ENCODE measurements around the gene TNRC6C.
"Not testable (repeated sequence)": the region's sequence is repeated elsewhere in the genome, so short reads cannot be mapped to it uniquely, and the experiment has no call there.

TNRC6C gene

GRCh38 chr17:78043031-78043430 lies 84.5 kb downstream of the TNRC6C start:
- no peak for DNase-seq (ENCODE audit: low spot score)

- DNase-seq (ENCODE audit: low spot score): no peak
These were observed 85.9 kb downstream of the TNRC6C start for GRCh38 chr17:78044280-78044835.

- no peak for DNase-seq (ENCODE audit: low spot score)
These were observed 86.8 kb downstream of the TNRC6C start for GRCh38 chr17:78045316-78045715.

GRCh38 chr17:78046923-78047322 lies 88.4 kb downstream of the TNRC6C start:
- DNase-seq (ENCODE audit: low spot score): no peak

DNA sequence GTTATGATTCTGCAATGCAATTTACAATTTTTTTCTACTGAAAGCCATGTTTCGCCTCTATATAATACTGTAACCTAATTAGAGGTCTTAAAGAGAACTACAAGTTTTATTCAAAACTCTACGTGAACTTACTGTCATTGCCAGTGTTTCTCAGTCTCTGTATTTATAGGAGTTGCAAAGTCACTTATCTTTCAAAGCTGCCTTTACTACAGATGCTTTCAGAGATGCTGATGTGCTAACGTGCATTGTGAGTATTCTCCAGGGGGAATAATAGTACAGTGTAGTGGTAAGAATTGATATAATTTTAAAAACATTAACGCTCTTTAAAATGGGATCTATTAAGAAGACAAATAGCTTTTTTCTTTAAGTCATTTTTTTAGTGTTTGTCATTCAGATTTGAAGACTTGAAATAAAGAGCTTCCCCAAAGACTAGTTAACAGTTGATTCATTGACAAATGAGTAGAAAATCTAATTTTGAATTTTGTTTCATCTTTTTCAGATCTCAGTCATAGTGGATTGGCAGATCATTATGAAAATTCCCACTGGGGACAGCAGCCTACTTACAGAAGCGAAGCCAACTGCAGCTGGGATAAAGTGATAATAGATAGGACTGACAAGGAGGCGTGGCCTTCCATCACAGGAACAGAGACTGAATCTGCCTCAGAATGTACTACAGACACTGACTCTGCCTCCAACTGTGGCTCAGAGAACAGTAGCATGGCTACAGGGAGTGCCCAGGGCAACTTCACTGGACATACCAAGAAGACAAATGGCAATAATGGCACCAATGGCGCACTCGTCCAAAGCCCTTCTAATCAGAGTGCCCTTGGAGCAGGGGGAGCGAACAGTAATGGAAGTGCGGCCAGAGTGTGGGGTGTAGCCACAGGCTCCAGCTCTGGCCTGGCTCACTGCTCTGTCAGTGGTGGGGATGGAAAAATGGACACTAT lies 90.1 kb downstream of the TNRC6C start:
- DNase-seq (ENCODE audit: low spot score): no peak

- DNase-seq (ENCODE audit: low spot score): no peak
These were observed 91.1 kb downstream of the TNRC6C start for GRCh38 chr17:78049609-78050008.

- DNase-seq (ENCODE audit: low spot score): no peak
These were observed 92.9 kb downstream of the TNRC6C start for GRCh38 chr17:78051186-78051972.

GRCh38 chr17:78053777-78054468 lies 95.4 kb downstream of the TNRC6C start:
- no peak for DNase-seq (ENCODE audit: low spot score)

DNA sequence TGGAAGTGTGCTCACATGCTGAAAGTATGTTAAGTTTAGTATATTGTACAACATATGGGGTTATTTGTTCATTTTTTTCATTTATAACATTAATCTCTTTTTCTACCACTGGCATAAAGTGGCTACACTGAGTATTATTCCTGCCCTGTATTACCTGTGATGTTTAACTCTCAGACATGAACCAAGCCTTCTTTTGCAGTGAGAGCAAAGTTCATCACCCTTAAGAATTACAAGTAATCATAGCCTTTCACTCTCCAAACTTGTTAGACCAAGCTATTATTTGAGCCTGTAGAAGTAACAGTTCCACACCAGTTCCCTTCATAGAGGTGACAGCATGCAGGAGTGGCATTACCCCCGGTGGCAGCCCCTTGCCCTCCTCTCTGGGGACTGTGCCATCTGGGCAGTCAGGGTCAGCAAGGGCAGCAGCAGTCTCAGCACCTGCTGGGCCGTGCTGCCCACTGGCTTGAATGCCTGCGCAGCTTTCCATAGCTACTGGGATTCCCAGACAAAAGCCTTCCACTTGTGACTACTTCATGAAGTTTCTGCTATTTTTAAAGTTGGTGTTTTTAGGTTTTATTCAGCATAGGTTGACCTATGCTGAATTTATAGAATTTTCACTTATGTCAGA lies 98.7 kb downstream of the TNRC6C start:
- no peak for DNase-seq (ENCODE audit: low spot score)

DNA sequence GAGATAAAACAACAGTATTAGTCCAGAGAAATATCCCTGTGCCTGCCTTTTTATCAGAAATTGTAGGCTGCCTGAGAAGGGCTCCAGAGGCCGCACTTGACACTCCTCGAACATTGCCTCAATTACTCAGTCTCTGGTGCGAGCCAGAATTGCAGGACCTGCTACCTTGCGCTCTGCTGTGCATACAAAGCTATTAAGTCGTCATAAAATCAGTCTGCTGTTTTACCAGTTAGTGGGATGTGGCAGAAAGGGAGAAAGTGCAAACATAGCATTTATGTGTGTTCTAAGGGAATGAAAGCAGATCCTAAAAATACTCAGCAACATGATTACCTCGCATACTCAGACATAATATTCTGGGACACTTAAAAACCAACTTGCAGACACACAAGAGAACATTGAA lies 99.5 kb downstream of the TNRC6C start:
- no peak for DNase-seq (ENCODE audit: low spot score)

- no peak for DNase-seq (ENCODE audit: low spot score)
These were observed 100.1 kb downstream of the TNRC6C start for GRCh38 chr17:78058581-78058980.

DNA sequence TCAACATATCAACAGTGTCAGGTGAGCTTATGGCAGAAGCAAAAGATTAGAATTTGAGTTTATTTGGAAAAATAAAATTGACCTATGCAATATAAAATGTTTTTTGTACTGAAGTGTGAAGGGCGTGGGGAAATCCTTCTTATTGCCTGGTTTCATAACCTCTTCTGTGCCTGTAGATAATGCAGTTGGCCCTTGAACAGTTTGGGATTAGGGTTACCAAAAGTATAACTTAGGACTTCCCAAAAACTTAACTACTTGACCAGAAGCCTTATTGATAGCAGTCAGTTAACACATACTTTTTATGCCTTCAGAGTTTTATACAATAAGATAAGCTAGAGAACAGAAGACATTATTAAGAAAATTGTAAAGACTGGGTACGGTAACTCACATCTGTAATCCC lies 104.1 kb downstream of the TNRC6C start:
- DNase-seq (ENCODE audit: low spot score): no peak

DNA sequence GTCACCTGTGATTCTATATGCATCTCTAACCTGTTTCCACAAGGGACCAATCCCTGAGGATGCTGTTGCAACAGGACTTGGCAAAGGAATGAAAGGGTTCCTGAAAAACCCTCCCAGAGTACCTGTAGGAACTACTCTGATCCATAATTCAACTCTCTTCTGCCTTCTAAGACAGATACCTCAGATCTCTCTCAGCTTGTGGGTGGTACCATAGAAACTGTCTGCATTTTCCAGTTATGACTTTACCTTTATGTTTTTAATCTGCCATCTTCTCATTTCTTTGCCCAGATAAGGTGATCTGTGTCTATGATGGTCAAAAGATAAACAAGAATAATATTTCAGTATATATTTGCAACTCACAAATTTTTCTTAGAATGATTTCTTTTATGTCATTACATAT lies 105.0 kb downstream of the TNRC6C start:
- peak; percentile 40 for DNase-seq (ENCODE audit: low spot score)

- no peak for DNase-seq (ENCODE audit: low spot score)
These were observed 106.2 kb downstream of the TNRC6C start for GRCh38 chr17:78064708-78065107.

- DNase-seq (ENCODE audit: low spot score): not testable (repeated sequence)
These were observed 108.5 kb downstream of the TNRC6C start for GRCh38 chr17:78066976-78067375.

DNA sequence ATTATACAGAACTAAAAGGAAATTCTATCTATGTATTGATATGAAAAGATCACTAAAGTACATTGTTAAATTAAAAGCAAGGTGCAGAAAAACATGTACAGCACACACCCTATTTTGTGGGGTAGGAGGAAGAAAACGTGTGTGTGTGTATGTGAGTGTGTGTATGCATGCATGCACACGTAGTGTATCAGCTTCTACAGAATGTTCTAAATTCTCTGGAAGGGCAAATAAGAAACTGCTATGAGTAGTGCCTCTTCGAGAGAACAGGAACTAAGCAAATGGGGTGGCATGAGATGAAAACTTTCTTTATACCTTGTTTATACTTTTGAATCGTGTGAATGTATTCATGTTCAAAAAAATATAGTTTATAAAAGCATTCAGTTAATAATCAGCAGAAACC lies 111.2 kb downstream of the TNRC6C start:
- no peak for DNase-seq (ENCODE audit: low spot score)

- DNase-seq (ENCODE audit: low spot score): no peak
These were observed 114.5 kb downstream of the TNRC6C start for GRCh38 chr17:78072961-78073360.

DNA sequence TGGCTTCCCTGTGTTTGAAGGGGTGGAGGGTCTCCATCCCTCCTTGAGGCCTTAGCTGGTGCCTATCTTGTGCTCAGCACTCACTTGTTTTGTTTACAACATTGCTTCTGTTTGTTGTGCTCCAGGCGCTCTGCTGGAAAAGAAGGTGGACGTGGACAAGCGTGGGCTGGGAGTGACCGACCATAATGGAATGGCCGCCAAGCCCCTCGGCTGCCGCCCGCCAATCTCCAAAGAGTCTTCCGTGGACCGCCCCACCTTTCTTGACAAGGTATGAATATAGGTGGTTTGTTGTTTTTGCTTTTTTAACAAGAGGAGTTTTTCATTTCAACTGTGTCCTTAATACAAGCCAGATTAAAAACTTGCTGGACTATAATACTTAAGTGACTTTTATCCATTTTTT lies 116.5 kb downstream of the TNRC6C start:
- no peak for DNase-seq (ENCODE audit: low spot score)

GRCh38 chr17:78075545-78075944 lies 117.0 kb downstream of the TNRC6C start:
- DNase-seq (ENCODE audit: low spot score): no peak

DNA sequence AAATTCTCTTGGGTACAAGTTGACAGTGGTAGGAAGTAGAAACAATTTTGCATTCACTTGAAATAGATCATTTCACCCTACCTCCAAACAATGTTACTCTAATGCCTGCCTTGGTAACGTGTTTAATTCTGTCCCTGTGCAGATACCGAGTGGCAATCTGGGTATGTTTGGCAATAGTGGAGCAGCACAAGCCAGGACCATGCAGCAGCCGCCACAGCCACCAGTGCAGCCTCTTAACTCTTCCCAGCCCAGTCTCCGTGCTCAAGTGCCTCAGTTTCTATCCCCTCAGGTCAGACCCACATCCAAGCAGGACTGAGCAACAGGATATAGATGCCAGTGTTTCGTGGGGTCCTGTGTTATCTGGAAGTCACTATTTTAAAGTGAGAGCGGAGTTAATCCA lies 120.8 kb downstream of the TNRC6C start:
- no peak for DNase-seq (ENCODE audit: low spot score)

DNA sequence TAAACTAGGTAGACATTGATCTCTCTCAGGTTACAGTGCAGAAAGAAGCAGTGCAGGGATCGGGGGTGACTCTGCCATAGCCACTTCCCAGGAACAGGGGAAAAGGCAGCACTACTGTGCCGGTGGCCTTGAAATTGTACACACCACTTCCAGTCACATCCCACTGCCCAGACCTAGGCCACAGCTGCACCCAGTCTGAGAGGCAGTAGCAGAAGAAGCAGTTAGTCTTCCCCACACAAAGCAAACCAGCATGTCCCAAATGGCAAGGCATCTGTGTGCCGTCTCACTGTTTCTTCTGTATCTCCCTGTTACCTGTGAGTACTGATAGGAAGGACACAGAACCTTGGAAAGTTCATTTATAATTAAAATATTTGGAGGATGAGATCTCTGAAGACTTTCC lies 123.0 kb downstream of the TNRC6C start:
- no peak for DNase-seq (ENCODE audit: low spot score)
